Skeletal muscle tissue (tissue), 4 donors: ENCODE measurements around the gene KNDC1. TPM values are rescaled to one million over a fixed set of nuclear protein-coding genes. Genes with fewer than 3 reads are reported as not detected.

Experiments used
- H3K27ac ChIP-seq: one replicate; pipeline ENCODE4 v1.7.0; 2013; ENCODE audit warnings: mild to moderate bottlenecking, low read depth, low read length, inconsistent platforms
- H3K27me3 ChIP-seq, 3 donors: one replicate each; pipeline ENCODE4 v1.7.0; 2013; ENCODE audit warnings: low read length in 3 of 3; ENCODE audit not compliant: control insufficient read depth in 3 of 3, insufficient read depth in 3 of 3
- H3K36me3 ChIP-seq, 3 donors: one replicate each; pipeline ENCODE4 v1.7.0; 2013; ENCODE audit warnings: low read length in 3 of 3; ENCODE audit not compliant: control insufficient read depth in 3 of 3, insufficient read depth in 3 of 3
- H3K4me1 ChIP-seq, 3 donors: one replicate each; pipeline ENCODE4 v1.7.0; 2013; ENCODE audit warnings: low read length in 3 of 3, mild to moderate bottlenecking in 3 of 3; ENCODE audit not compliant: control insufficient read depth in 3 of 3, insufficient read depth in 3 of 3
- H3K4me3 ChIP-seq, 3 donors: one replicate each; pipeline ENCODE4 v1.7.0; 2013; ENCODE audit warnings: low read length in 3 of 3
- H3K9ac ChIP-seq, 3 donors: one replicate each; pipeline ENCODE4 v1.7.0; 2013; ENCODE audit warnings: low read length in 3 of 3, mild to moderate bottlenecking in 3 of 3, moderate library complexity in 2 of 3, low read depth in 1 of 3
- H3K9me3 ChIP-seq, 3 donors: one replicate each; pipeline ENCODE4 v1.7.0; 2013; ENCODE audit warnings: low read length in 3 of 3; ENCODE audit not compliant: control insufficient read depth in 3 of 3
- total RNA-seq: library from RNA; depleted of rRNA; stranded (reverse); fragments of >200 nt; gene quantifications from one replicate; pipeline ENCODE4 v1.2.3, GENCODE V29; 2014
- donor health status: Osteomylitis.

The KNDC1 gene
- total RNA-seq, 1 donor from 2014 or later: 0.52 TPM

DNA sequence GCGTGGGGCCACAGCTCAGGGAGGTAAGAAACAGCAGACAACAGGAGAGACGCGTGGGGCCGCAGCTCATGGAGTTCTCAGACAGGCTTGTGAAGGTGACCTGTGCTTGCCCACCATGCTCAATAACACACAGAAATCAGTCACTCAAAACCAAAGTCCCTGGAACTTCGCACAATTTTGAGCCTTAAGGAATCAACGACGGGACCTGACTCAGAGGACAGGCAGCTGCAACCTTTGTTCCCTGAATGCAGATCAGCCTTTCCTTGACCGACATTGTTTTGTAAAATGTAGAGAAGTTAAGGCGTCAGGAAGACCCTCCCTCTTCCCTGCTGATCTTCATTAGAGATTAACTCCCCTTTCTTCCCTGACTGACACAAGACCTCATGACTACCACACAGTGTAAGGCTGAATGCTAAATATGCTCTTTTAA lies 8.5 kb upstream of the KNDC1 start:
- Histone ChIP-seq H3K9ac (no peak overlapping the region), H3K27me3 (peaks cover 13 to 22% (median 13%) of the 10 kb centered on the region in 3 donors), H3K4me1 (no peaks in the 10 kb centered on the region)

DNA sequence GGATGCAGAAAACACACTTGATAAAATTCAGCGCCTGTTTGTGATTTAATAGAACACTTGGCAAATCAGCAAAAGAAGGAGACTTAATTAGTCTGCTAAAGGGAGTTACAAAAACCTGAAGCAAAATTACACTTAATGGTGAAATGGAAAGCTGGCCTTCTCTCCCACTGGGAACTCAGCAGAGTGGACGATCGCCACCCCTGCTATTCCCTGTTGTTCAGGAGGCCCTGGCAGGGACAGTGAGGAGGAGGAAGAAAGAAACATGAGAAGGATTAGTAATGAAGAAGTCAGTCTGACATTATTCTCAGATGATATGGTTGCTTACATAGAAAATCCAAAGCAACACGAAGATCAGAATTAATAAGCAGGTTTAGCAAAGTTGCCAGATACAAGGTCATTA lies 5.6 kb upstream of the KNDC1 start:
- no peak overlapping the region for H3K4me3 ChIP-seq

More for the DNA sequence above, 8.5 kb upstream of the KNDC1 start:
- Histone ChIP-seq H3K4me3 (no peak overlapping the region), H3K27ac (no peak overlapping the region), H3K9me3 (no peaks in the 10 kb centered on the region), H3K36me3 (no peaks in the 10 kb centered on the region)

DNA sequence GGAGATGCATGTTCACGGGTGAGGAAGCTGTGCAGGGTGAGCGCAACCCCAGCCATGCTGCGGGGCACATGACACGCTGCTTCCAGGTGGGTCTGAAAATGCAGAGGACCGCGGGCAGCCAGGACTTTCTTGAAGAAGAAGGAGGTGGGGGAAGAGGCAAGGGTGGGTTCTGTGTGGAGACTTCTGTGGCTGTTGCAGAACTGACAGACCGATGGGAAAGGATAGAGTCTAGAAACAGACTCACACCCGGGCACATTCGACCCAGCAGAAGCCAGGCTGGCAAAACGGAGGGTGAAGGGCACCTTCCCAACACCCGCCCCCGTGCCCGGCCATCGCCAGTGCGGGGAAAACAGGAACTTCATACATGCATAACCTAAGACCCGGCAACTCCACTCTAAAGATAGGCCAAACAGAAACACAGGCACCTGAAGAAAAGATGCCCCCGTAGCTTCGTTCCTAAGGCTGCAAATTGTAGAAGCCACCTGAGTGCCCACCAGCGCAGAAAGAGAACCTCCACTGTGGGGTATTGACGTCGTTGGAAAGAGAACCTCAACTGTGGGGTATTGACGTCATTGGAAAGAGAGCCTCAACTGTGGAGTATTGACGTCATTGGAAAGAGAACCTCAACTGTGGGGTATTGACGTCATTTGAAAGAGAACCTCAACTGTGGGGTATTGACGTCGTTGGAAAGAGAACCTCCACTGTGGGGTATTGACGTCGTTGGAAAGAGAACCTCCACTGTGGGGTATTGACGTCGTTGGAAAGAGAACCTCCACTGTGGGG lies 4.8 kb upstream of the KNDC1 start:
- Histone ChIP-seq H3K36me3 (no peaks in the 10 kb centered on the region), H3K4me3 (no peak overlapping the region), H3K27ac (no peak overlapping the region), H3K9ac (no peak overlapping the region), H3K27me3 (peaks cover 28 to 37% (median 30%) of the 10 kb centered on the region in 3 donors), H3K4me1 (no peaks in the 10 kb centered on the region), H3K9me3 (no peaks in the 10 kb centered on the region)

More for the DNA sequence above, 5.6 kb upstream of the KNDC1 start:
- Histone ChIP-seq H3K4me1 (no peaks in the 10 kb centered on the region), H3K9me3 (no peaks in the 10 kb centered on the region), H3K36me3 (no peaks in the 10 kb centered on the region), H3K27me3 (peaks cover 27 to 36% (median 28%) of the 10 kb centered on the region in 3 donors), H3K27ac (no peak overlapping the region), H3K9ac (no peak overlapping the region)

DNA sequence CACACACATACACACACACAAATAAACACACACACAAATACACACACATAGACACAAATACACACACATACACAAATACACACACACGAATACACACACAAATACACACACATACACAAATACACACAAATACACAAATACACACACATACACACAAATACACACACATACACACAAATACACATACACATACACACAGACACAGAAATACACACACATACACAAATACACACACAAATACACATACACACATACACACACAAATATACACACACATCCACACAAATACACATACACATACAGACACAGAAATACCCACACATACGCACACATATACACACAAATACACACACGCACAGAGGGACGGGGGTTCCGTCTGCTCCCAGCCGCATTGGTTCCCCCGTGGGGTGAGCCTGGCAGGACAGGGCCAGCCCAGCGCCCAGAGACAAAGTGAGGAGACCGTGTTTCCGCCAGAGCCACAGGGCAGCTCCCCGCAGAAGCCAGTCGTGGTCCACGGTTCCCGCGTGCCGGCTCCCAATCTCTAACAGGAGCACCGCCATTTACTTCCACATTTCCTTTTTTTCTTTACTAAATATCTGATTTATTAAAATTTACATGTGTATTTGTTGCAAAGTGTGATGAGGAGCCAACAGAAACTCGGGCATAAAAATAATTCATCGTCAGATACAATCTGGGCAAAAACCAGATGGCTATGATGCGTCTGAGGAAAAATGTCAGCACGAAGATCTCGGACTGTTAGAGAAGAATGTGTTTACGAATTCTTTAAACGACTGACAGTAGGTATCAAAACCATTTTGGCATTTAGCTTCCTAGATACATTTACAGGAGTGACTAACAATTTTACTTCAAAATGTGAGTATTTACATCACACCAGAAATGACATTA lies 3.1 kb upstream of the KNDC1 start:
- Histone ChIP-seq H3K27me3 (peaks cover 32 to 45% (median 39%) of the 10 kb centered on the region in 3 donors), H3K4me1 (peaks cover 7 to 11% (median 8%) of the 10 kb centered on the region in 3 donors), H3K9me3 (no peaks in the 10 kb centered on the region), H3K4me3 (no peak overlapping the region), H3K27ac (no peak overlapping the region), H3K9ac (no peak overlapping the region), H3K36me3 (no peaks in the 10 kb centered on the region)

DNA sequence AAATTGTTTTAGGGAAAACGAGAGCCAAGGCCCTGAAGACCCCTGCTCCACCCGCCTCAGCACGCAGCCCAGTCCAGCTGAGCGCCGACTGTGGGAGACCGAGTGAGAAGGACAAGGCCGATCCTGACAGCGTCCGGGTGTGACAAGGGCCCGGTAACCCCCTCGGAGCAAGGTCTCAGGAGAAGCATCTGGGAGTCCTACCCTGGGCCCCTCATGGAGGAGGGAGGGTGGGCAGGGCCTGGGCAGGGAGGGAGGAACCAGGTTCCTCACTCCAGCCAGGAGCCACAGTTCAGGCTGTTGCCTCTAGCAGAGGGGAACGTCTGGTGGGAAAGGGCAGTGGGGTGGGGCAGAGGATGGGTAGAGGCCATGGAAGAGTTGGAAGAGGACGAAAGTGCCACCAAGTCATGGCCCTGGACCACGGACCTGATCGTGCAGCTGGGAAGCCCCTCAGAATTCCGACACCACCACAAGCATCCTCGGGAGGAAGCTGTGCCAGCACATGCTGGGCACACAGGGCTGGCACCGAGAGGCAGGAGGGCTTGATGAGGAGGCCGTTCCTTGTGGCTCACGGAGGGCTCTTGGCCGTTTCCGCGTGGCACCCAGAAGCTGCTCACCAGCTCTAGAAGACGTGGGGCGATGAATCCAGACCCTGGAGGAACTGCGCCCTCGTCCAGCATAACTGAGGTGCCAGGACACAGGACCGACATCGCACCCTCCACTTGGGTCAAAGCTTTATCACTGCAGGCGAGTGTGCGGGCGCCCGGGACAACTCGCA lies 2.2 kb upstream of the KNDC1 start:
- Histone ChIP-seq H3K27me3 (peaks cover 38 to 51% (median 41%) of the 10 kb centered on the region in 3 donors), H3K4me3 (no peak overlapping the region), H3K4me1 (peaks cover 8 to 17% (median 15%) of the 10 kb centered on the region in 3 donors), H3K9me3 (no peaks in the 10 kb centered on the region), H3K36me3 (no peaks in the 10 kb centered on the region), H3K9ac (no peak overlapping the region), H3K27ac (no peak overlapping the region)

DNA sequence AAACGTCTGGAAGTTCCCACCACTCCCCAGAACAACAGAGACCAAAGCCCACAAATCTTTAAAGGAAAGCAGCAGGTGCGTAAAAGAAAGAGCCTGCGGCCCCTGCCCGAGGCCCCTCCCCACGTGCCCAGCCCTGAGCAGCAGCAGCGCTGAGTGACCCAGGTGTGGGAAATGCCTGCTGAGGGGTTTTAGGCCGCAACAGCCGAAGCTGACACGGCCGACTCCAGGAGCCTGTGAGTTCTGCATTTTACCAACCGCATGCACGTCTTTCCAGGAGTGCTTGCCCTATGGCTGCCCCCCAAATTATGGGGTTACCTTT lies 1.6 kb upstream of the KNDC1 start:
- Histone ChIP-seq H3K27me3 (peaks cover 43 to 56% (median 46%) of the 10 kb centered on the region in 3 donors), H3K27ac (no peak overlapping the region)

DNA sequence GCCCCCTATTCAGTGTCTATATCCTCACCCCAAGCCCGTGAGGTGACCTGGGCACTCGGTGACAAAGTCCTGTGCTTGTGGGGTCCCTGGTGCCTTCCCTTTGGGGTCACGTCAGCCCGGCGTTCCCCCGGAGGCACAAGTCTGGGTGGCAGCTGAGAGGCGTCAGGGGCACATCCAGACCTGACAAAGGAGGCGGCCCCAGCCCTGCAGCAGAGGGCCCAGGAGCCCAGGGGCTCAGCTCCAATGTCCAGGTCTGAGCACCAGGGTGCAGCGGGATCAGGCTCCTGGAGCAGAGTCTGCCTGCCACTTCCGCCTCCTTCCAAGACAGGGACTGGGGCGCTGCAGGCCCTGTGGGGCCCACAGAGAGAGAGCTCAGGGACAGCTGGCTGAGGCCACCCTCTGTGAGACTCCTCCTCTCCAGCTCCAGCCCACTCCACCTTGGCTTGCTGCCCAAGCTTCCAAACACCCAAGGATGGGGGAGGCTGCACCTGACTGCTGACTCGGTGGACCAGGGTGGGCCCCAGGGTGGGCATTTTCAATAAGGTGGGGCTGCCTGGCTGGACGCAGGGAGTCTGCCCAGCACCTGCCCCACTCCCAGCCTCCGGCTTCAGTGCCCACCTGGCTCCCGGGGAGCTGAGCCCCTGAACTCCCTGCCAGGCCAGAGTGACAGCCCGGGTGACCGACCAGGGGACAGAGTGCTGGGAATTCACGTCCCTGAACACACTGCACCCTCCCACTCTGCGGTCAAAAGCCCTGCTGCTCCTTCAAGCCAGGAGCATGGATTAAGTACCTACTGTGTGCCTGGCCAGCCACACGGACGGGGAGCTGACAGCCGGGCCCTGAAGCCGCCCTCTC lies 1.0 kb upstream of the KNDC1 start:
- H3K4me3 ChIP-seq: no peak overlapping the region
- H3K4me1 ChIP-seq: peaks cover 8 to 22% (median 15%) of the 10 kb centered on the region in 3 donors
- no peak overlapping the region for H3K9ac ChIP-seq
- H3K9me3 ChIP-seq: no peaks in the 10 kb centered on the region
- H3K27me3 ChIP-seq: peaks cover 48 to 62% (median 52%) of the 10 kb centered on the region in 3 donors
- no peak overlapping the region for H3K27ac ChIP-seq
- no peaks in the 10 kb centered on the region for H3K36me3 ChIP-seq

More for the DNA sequence above, 1.6 kb upstream of the KNDC1 start:
- Histone ChIP-seq H3K4me3 (no peak overlapping the region), H3K4me1 (peaks cover 8 to 19% (median 15%) of the 10 kb centered on the region in 3 donors), H3K9me3 (no peaks in the 10 kb centered on the region), H3K36me3 (no peaks in the 10 kb centered on the region), H3K9ac (no peak overlapping the region)

DNA sequence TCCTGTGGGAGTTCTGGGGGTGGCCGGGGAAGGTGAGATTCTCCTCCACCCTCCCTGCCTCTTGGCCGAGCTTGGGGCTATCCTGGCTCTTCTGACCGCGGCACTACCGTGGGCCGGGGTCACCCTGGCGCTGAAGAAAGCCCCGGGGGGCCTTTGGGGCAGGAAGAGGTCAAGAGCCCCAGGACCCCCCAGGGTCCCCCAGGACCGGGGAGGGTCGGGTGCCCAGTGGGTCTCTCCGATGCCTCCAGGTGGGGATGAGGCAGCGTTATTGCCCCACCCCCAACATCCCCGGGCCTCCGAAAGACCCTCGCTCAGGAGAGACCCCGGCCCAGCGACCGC lies 439 bp upstream of the KNDC1 start:
- no peaks in the 10 kb centered on the region for H3K9me3 ChIP-seq
- peaks cover 8 to 24% (median 15%) of the 10 kb centered on the region in 3 donors for H3K4me1 ChIP-seq
- no peak overlapping the region for H3K9ac ChIP-seq
- H3K27ac ChIP-seq: no peak overlapping the region
- H3K4me3 ChIP-seq: no peak overlapping the region
- H3K27me3 ChIP-seq: peaks cover 54 to 68% (median 58%) of the 10 kb centered on the region in 3 donors
- no peaks in the 10 kb centered on the region for H3K36me3 ChIP-seq
